ENCODE results near the gene DHX32.
"Not testable (repeated sequence)": the region's sequence is repeated elsewhere in the genome, so short reads cannot be mapped to it uniquely, and the experiment has no call there.

DHX32 gene

DNA sequence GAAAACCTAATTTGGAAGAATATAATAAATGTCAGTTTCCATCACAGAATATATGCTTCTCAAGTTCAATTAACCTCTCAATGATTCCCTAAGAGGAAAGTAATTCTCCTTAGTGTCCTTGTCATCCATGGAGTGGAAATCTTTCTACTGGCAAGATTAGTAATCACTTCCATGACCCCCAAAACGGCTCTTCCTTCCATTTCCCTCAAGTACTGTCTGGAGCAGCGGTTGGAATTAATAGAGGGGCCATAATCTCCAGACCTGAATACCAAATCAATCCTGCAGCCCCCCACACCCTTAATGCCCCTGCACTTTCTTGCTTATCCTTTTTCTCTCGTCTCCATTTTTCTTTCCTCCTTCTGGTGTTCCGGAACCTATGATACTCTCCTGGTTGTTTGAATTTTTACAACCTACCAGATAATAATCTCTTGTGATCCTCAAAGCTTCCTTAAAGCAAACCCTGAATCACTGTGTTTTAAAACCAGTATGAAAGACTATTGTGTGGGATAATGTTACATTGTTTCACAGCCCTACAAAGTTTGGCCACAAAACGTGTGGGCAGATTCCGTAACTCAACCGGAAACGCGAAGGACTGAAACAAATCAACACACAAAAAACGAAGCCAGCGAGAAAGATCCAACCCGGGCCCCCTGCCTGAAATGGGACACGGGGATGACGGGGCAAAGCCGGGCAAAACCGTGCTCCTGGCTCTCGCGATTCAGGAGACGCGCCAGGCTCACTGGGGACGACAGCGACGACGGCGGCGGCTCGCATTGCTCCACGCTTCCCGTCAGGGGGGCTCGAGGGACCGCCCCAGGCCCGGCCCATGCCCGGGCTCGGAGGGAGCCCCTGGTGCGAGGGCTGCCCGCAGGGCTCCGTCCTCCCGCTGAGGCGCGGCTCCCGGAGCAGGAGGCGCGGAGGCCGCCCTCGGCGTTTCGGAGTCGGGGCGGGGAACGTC, 14.3 kb upstream of the DHX32 start:
- not testable (repeated sequence) for DNase-seq

GRCh38 chr10:125894176-125894575, 13.1 kb upstream of the DHX32 start:
- not testable (repeated sequence) for DNase-seq

GRCh38 chr10:125892402-125892801, 11.3 kb upstream of the DHX32 start:
- DNase-seq: not testable (repeated sequence)

- DNase-seq: not testable (repeated sequence)
Measured at GRCh38 chr10:125889441-125889840, 8.3 kb upstream of the DHX32 start.

- DNase-seq: no peak
Measured at GRCh38 chr10:125886914-125887512, 5.9 kb upstream of the DHX32 start.

- DNase-seq: no peak
Measured at GRCh38 chr10:125883211-125883610, 2.1 kb upstream of the DHX32 start.

DNA sequence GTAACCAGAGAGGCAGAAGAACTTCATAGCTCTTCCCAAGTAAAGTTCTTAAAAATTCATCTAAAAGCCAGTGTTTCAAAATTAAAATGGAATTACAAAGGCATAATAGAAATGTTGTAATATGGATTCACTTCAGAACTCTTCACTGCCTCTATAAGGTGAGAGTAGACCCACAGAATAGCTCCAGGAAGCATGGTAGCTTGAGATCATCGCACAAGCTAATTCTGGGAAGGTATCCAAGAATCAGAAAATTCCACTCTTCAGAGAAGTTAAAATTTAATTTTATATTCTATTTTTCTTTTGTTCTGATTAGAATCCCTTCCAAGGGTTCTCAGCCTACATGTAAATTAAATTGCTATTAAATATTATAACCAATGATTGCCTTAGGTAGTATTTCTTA, 1.5 kb upstream of the DHX32 start:
- no peak for DNase-seq

DNA sequence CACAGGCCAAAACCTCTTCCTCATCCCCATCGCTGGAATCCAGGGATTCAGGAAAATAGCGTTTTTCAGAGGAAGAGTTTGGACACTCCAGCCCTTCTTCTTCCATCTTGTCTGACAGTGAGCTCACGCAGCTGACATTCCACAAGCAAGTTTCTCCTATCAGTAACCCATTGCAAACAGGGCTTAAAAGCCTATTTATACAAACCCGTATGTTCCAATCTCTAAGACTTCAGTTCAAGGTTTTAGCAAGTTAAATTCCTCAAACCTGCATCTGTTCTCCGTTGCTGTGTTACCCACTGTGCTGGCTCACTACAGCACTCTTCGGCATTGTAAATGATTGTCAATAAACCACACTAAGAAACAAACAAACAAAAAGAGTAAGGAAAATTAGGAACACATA, 373 bp downstream of the DHX32 start:
- DNase-seq: no peak

GRCh38 chr10:125878957-125879835, 1.9 kb downstream of the DHX32 start:
- DNase-seq: no peak

GRCh38 chr10:125871338-125871737, 9.8 kb downstream of the DHX32 start:
- no peak for DNase-seq

DNA sequence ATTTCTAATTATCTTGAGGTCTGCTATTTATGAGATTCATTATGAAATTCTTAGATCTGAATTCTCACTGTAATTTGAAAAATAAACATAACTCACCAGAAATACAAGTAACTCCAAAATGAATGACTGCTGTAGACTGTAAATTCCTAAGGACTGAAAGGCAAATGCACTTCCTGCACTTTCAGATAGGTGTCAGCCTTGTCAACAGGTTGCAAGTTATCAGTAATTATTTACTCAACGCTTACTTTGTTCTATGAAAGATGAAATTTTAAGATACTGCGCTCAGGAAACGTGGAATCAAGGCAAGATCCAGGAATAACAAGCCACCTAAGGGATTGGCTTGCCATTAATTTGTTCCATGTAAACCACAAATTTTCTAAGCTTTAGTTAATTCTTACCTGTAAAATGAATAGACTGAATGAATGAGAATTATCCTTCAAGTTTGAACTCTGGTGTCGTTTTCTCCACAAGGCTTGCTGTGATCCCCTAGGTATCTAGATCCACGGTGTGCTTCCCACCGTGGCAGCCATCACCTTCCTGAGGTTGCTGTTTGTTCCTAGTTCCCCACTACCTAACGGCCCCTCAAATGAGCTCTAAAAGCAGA, 12.6 kb downstream of the DHX32 start:
- no peak for DNase-seq

GRCh38 chr10:125866421-125867029, 14.6 kb downstream of the DHX32 start:
- no peak for DNase-seq

DNA sequence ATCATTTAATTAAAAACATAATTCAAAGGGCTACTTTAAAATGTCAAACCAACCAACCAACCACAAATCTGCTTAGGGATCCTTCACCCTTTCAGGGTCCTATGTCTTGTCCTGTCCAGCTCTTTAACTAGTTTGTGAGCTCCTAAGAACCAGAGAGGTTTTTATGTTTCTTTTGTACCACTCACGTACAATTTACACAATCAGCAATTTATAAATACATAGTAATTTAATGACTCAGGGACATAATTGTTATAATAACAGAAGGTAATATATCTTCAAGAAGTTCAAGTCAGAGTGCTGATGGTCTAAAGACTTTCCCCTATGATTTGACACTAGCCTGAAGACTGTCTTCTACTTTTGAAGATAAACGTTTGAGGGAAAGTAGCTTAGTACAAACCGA, 16.0 kb downstream of the DHX32 start:
- DNase-seq: no peak

- DNase-seq: no peak
Measured at GRCh38 chr10:125859128-125859817, 21.8 kb downstream of the DHX32 start.

DNA sequence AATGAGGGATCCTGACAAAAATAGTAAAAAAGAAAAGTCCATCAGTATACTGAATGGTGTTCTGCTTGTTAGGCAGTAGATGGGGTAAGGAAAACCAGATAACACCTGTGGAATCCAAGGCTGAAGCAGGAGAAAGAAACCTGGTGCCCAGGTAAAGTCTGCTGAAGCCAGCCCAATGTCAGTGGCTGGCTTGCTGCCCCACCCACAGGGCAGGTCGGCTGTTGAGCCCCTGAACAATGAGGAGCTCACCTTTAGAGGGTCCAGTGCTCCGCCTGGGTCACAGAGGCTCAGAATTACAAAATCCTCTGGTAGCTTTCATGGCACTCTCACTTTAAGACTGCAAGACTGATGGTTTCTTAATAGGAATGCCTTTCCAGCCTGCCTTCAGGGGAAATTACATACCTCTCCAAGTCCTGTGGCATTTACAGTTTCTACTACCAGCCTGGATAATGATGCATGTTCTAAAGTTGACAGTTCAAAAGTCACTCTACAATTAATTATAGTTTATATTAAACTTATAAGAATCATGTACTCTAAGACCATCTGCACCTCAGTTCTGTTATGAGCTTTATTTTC, 23.8 kb downstream of the DHX32 start:
- no peak for DNase-seq

- no peak for DNase-seq
Measured at GRCh38 chr10:125852487-125852886, 28.6 kb downstream of the DHX32 start.

DNA sequence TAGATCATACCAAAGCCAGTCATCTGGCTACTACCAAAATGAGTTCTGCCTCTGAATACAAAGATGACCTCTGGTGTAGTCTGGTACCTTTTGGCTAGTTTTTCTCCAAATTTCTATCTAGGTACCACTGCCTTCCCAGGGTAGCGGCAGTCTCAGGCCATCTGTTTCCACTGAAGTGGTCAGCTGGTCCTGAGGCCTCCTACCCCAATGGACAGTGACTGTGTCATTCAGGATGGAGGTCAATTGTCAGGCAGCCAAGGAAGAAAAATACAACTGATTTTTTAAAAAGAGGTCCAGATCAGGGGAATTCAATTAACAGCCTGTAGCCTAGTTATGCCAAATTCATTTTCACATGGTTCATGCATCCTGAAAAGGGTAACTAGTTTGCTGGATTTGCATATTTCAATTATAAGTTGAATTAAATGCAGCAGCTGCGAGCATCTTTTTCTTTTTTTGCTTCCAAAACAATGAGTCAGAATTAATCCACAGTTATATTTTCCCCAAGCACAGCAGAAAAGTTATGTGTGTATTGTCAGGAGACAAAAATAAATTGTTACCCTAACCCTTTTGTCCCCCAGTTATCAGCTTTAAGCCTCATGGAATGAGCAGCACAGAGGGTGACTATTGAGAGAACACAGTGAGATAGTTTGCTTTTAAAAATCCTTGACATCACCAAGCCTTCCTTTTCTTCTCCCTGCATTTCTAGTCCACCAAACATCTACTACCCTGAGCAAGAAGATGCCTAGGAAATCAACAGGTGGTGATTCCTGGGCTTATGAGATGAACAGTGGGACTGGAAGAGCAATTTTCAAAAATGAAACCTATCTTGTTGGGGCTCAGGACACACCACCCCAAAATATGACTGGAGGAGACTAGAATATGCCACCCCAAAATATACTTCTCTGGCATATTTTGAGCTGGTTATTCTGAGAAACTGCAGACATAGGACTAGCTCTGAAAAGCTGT, 30.0 kb downstream of the DHX32 start:
- no peak for DNase-seq

- no peak for DNase-seq
Measured at GRCh38 chr10:125849448-125849847, 31.6 kb downstream of the DHX32 start.

DNA sequence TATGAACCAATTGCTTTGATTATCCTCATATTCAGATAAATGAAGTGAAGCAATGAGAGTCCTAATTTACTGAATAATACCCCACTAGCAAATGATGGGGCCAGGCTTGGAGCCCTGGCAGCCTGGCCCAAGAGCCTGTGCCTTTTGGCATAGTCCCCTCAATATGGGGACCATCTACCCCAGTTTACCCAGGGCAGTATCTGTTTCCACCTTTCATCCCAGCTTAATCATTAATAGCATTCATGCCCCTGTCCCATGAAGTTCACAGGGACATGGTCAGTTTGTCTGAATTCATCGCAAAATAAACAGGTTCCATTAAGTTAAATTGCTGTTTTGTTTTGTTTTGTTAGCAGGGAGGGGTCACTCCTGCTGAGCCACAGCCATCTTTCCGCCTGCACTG, 32.2 kb downstream of the DHX32 start:
- DNase-seq: no peak

DNA sequence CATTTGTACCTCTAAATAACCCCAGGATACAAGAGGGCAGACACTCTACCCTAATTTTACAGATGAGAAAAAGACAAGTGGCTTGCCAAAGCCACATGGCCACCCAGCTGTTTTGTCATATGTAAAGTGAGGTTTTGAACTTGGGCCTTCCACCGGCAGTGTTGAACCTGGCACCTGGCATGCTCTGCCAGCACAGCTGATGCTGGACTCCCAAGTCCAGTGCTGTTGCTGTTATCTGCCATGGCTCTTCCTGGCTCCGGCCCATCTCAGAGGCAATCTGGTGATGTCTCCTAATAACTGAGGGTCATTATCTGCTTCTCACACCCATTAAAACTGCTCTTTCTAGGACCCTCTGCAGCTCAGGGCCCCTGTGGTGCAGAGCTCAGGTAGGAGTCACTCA, 32.7 kb downstream of the DHX32 start:
- no peak for DNase-seq

Measured in GF-D8 (cell line).